ENCODE results near the gene TNRC6B.

GRCh38 chr22:40180403-40180802 is 2.7 kb downstream of the TNRC6B start:
- no peak for TF ChIP-seq ETV6 (CRISPR knock-in tag; IDR thresholded peaks at IDR 0.05)
- no peak for TF ChIP-seq CTCF (IDR thresholded peaks at IDR 0.05)
- TF ChIP-seq ZNF232 (CRISPR knock-in tag; IDR thresholded peaks at IDR 0.05), result no peak
- TF ChIP-seq MAX (CRISPR knock-in tag; IDR thresholded peaks at IDR 0.05), result no peak
- TF ChIP-seq FOXJ3 (CRISPR knock-in tag; IDR thresholded peaks at IDR 0.05; ENCODE audit: borderline replicate concordance), result no peak
- no peak for TF ChIP-seq USF2 (CRISPR knock-in tag; IDR thresholded peaks at IDR 0.05)
- no peak for TF ChIP-seq NFYB (CRISPR knock-in tag; conservative IDR thresholded peaks at IDR 0.05; ENCODE audit: low read depth)
